HEK293T (cell line): ENCODE data around the gene ADAMTS4.

Source experiments
- CTCF ChIA-PET: fragments of 350-600 bp; formaldehyde crosslinking; extraction: SDS; loops from one replicate; lab custom pipeline; 2021; ENCODE audit warnings: antibody characterized with exemption, inconsistent platforms; lab: Yijun Ruan, JAX
- POLR2A ChIA-PET: fragments of 350-600 bp; formaldehyde crosslinking; extraction: SDS; loops from one replicate; lab custom pipeline; 2020; ENCODE audit warnings: antibody characterized with exemption, inconsistent platforms; lab: Yijun Ruan, JAX
- DNase-seq: peaks from one replicate; pipeline ENCODE4 v3.0.0; 2012; ENCODE audit warnings: mixed read lengths; ENCODE audit errors: extremely low spot score
- ARNT ChIP-seq: fragments of 450-650 bp; IDR thresholded peaks from 2 replicates; pipeline ENCODE4 v1.6.1; 2017; ENCODE audit warnings: mild to moderate bottlenecking
- BHLHE40 ChIP-seq: fragments of 450-650 bp; IDR thresholded peaks from 2 replicates; pipeline ENCODE4 v1.6.1; 2016; ENCODE audit warnings: mild to moderate bottlenecking, moderate library complexity, borderline replicate concordance
- CTBP1 ChIP-seq: fragments of 450-650 bp; IDR thresholded peaks from 2 replicates; pipeline ENCODE4 v1.6.1; 2016; ENCODE audit warnings: borderline replicate concordance
- ELF4 ChIP-seq: fragments of 450-650 bp; IDR thresholded peaks from 2 replicates; pipeline ENCODE4 v1.6.1; 2017; ENCODE audit warnings: antibody characterized with exemption
- FOXA1 ChIP-seq: fragments of 450-650 bp; IDR thresholded peaks from 2 replicates; pipeline ENCODE4 v1.6.1; 2016; ENCODE audit warnings: mild to moderate bottlenecking
- FOXK2 ChIP-seq: fragments of 450-650 bp; IDR thresholded peaks from 2 replicates; pipeline ENCODE4 v1.6.1; 2016; ENCODE audit warnings: mild to moderate bottlenecking
- FOXM1 ChIP-seq: fragments of 450-650 bp; IDR thresholded peaks from 2 replicates; pipeline ENCODE4 v1.6.1; 2017; ENCODE audit warnings: mild to moderate bottlenecking, borderline replicate concordance
- HDGF ChIP-seq: fragments of 450-650 bp; IDR thresholded peaks from 2 replicates; pipeline ENCODE4 v1.6.1; 2017; ENCODE audit warnings: antibody characterized with exemption, borderline replicate concordance
- L3MBTL2 ChIP-seq: fragments of 450-650 bp; conservative IDR thresholded peaks from 2 replicates; pipeline ENCODE4 v1.6.1; 2016; ENCODE audit warnings: mild to moderate bottlenecking
- LEF1 ChIP-seq: fragments of 450-650 bp; IDR thresholded peaks from 2 replicates; pipeline ENCODE4 v1.6.1; 2017; ENCODE audit warnings: mild to moderate bottlenecking, borderline replicate concordance
- NFRKB ChIP-seq: fragments of 450-650 bp; IDR thresholded peaks from 2 replicates; pipeline ENCODE4 v1.6.1; 2016; ENCODE audit warnings: mild to moderate bottlenecking, moderate library complexity
- SP1 ChIP-seq: fragments of 450-650 bp; IDR thresholded peaks from 2 replicates; pipeline ENCODE4 v1.6.1; 2017
- SUZ12 ChIP-seq: fragments of 450-650 bp; IDR thresholded peaks from 2 replicates; pipeline ENCODE4 v1.6.1; 2016; ENCODE audit warnings: mild to moderate bottlenecking
- TARDBP ChIP-seq: fragments of 450-650 bp; IDR thresholded peaks from 2 replicates; pipeline ENCODE4 v1.6.1; 2016
- ZNF384 ChIP-seq: fragments of 450-650 bp; IDR thresholded peaks from 2 replicates; pipeline ENCODE4 v1.6.1; 2016
- TF ChIP-seq, protein P1 (sequence below): fragments of 450-650 bp; IDR thresholded peaks from 2 replicates; pipeline ENCODE4 v1.6.1; 2016

The ADAMTS4 gene

DNA sequence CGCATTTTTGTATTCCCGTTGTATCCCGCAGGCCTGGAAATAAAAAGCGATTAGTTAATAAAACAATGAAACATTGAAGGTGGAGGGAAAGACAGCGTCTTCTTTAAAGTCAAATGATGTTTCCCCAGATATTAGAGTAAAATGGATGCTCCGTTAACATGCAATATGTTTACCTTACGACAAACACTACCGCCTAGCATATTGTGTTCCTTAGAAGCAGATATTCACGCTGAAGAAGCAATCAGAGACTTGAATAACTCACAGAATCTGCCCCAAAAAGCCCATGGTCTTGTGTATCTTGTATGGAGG lies 21.0 kb downstream of the ADAMTS4 start:
- ChIA-PET CTCF (no interaction called here), POLR2A (interaction anchor here (1.7 to 1.8 kb wide), 2 partner anchors 11 to 20 kb away, joined by 7 to 14 read pairs; partner anchors contain the start of genes ADAMTS4 and PPOX)
- DNase-seq = no peak
- TF ChIP-seq, protein P1, sequence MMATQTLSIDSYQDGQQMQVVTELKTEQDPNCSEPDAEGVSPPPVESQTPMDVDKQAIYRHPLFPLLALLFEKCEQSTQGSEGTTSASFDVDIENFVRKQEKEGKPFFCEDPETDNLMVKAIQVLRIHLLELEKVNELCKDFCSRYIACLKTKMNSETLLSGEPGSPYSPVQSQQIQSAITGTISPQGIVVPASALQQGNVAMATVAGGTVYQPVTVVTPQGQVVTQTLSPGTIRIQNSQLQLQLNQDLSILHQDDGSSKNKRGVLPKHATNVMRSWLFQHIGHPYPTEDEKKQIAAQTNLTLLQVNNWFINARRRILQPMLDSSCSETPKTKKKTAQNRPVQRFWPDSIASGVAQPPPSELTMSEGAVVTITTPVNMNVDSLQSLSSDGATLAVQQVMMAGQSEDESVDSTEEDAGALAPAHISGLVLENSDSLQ = no peak
- TF ChIP-seq ARNT (no peak), ELF4 (no peak), LEF1 (no peak), FOXK2 (no peak), SP1 (no peak), TARDBP (no peak)

- DNase-seq = peak; percentile 99
- POLR2A ChIA-PET = interaction anchor here (0.7 to 1.8 kb wide), 6 partner anchors 11 to 43 kb away, joined by 3 to 14 read pairs (median 6); partner anchors contain the start of genes ADAMTS4, NDUFS2, PPOX and UFC1
- CTCF ChIA-PET = interaction anchor here (2.3 kb wide), 1 partner anchor 12 kb away, joined by 7 read pairs; the partner anchor contains the start of gene PPOX
- TF ChIP-seq NFRKB (no peak), ARNT (no peak), FOXM1 (no peak), L3MBTL2 (peak; percentile 95), SP1 (0 out of 2 replicates have a peak, but pooled peaks have one; percentile 39), BHLHE40 (no peak), HDGF (no peak), SUZ12 (no peak), FOXK2 (no peak), LEF1 (no peak), CTBP1 (no peak), ZNF384 (no peak), TARDBP (no peak), FOXA1 (no peak), ELF4 (peak; percentile 69)
- TF ChIP-seq, protein P1 = no peak
Measured at GRCh38 chr1:161177112-161177935, 21.5 kb downstream of the ADAMTS4 start, which contains the start of gene B4GALT3. TSS of gene B4GALT3 (minus strand) at chr1:161177507. CDS start at chr1:161176060, 1,447 bp downstream.

GRCh38 chr1:161176468-161177111 lies 22.3 kb downstream of the ADAMTS4 start:
- TF ChIP-seq FOXA1 = no peak
- no peak for TF ChIP-seq SP1
- ChIA-PET CTCF (interaction anchor here (2.3 kb wide), 1 partner anchor 11 kb away, joined by 7 read pairs; the partner anchor contains the start of gene PPOX), POLR2A (interaction anchor here (0.7 to 1.8 kb wide), 6 partner anchors 10 to 42 kb away, joined by 3 to 14 read pairs (median 6); partner anchors contain the start of genes ADAMTS4, NDUFS2, PPOX and UFC1)
- DNase-seq = no peak

DNA sequence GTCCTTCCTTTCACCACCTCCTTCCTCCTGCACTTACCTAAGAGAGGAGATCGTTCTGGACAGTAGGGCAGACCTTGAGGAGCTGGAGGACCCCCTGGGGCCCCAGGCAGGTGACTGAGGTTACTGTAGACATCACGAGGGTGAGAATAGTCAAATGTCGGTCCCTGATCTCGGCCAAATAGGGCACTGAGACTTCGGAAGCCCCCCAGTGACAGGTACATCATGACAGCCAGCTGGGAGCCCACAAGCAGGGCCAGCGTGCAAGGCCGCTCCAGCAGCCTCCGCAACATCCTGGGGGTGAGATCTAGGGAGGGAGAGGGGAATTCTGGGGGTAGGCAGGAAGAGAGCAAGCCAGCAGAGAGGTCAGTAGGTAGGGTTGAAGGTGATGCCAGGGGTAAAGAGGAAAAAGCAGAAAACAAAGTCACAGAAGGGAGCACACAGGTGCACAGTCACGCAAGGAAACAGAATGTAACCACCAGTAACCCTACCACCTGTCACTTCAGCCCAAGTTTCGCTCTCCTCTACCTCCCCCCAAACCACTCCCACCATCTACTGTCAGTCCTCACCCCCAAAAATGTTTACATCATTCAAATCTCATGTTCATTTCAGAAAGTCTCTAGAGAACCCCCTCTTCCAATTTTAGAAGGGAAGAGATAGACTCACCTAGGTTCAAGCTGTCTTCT lies 22.9 kb downstream of the ADAMTS4 start:
- ChIA-PET POLR2A (interaction anchor here (1.4 to 1.5 kb wide), 2 partner anchors 26 to 41 kb away, joined by 6 to 12 read pairs; partner anchors contain the start of gene NDUFS2), CTCF (interaction anchor here (2.3 kb wide), 1 partner anchor 10 kb away, joined by 7 read pairs; the partner anchor contains the start of gene PPOX)
- TF ChIP-seq SUZ12 (no peak), NFRKB (no peak), FOXA1 (no peak), HDGF (no peak), CTBP1 (no peak), FOXM1 (no peak), ELF4 (no peak), BHLHE40 (no peak), ARNT (no peak), FOXK2 (no peak), LEF1 (no peak), L3MBTL2 (no peak), TARDBP (no peak)
- no peak for DNase-seq

- ChIA-PET CTCF (interaction anchor here (2.3 kb wide), 1 partner anchor 9 kb away, joined by 7 read pairs; the partner anchor contains the start of gene PPOX), POLR2A (no interaction called here)
- DNase-seq = no peak
- TF ChIP-seq LEF1 = no peak
- TF ChIP-seq FOXM1 = no peak
Measured at GRCh38 chr1:161174911-161175310, 23.9 kb downstream of the ADAMTS4 start.

DNA sequence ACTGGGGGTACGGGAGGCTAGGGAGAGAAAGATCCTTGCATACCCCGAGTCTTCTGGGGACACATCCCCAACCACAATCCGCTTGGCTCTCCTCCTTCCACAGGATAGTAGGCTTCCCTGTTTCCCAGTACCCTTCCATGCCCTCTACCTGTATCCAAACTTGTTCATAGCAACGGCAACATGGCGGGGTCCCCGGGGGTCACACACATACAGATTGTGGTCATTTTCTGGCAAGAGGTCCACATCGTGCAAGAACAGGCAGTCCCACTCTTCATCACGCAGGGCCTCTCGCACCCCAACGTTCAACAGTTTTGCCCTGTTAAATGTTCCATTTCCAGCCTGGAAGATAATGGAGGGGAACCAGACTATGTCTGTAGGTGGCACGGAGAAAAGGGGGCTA lies 25.1 kb downstream of the ADAMTS4 start:
- ChIA-PET POLR2A (no interaction called here), CTCF (no interaction called here)
- TF ChIP-seq HDGF (no peak), BHLHE40 (no peak), ELF4 (no peak), SUZ12 (no peak), FOXM1 (no peak), FOXA1 (no peak), TARDBP (no peak), LEF1 (no peak), SP1 (no peak), NFRKB (no peak), FOXK2 (no peak), CTBP1 (no peak), ZNF384 (no peak)
- DNase-seq = no peak
